Measurements from ENCODE around the gene ABCC12.

DNA sequence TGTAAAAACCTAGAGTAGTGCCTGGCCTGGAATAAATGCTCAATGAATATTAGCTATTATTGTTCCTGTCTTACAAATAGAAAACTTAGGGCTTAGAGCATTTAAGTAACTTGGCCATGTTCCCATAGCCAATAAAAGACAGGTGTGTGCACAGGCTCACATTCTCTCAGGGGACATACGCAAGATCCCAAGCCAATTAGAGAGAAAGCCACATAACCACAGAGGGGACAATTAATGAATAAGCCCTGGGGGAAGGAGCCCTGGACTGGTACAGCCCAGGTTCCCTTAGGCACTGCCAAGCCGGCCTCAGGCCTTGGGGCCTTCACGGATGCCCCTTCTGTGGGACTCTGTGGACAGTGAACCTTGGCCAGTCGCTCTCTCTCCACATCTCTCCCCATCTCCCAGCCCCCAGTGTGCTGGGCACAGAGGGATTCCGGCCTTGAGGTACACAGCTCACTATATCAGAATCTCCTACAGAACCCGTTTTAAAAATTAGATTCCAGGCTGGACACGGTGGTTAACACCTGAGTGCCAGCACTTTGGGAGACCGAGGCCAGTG lies 27.3 kb upstream of the ABCC12 start:
- no peak for TF ChIP-seq EZH2 (IDR thresholded peaks at IDR 0.05; ENCODE audit: borderline replicate concordance, insufficient read depth, low read depth, low read length, poor library complexity, severe bottlenecking)
- TF ChIP-seq, protein P1, sequence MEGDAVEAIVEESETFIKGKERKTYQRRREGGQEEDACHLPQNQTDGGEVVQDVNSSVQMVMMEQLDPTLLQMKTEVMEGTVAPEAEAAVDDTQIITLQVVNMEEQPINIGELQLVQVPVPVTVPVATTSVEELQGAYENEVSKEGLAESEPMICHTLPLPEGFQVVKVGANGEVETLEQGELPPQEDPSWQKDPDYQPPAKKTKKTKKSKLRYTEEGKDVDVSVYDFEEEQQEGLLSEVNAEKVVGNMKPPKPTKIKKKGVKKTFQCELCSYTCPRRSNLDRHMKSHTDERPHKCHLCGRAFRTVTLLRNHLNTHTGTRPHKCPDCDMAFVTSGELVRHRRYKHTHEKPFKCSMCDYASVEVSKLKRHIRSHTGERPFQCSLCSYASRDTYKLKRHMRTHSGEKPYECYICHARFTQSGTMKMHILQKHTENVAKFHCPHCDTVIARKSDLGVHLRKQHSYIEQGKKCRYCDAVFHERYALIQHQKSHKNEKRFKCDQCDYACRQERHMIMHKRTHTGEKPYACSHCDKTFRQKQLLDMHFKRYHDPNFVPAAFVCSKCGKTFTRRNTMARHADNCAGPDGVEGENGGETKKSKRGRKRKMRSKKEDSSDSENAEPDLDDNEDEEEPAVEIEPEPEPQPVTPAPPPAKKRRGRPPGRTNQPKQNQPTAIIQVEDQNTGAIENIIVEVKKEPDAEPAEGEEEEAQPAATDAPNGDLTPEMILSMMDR (IDR thresholded peaks at IDR 0.05): no peak
